IMR-90 (cell line): Measurements from ENCODE around the gene IFT81. TPM values are rescaled to one million over a fixed set of nuclear protein-coding genes. Genes with fewer than 3 reads are reported as not detected.

ENCODE experiments used
- ATAC-seq: fragments of 200-7000 bp; cut with Tn5 transposase; 2 replicates; pipeline ENCODE4 v1.9.1; 2020; ENCODE audit warnings: low read depth, mild to moderate bottlenecking, moderate library complexity
- BruUV-seq: library from RNA; stranded (reverse); fragments of 400-500 nt; replicated peaks from 2 replicates; lab custom pipeline; 2021; lab: Mats Ljungman, UMichigan
- CTCF ChIA-PET: fragments of 300-600 bp; formaldehyde crosslinking; extraction: SDS; loops from one replicate; lab custom pipeline; 2021; ENCODE audit warnings: antibody characterized with exemption; lab: Yijun Ruan, JAX
- POLR2A ChIA-PET: fragments of 300-600 bp; sonication (Branson Sonifier 250); formaldehyde crosslinking; loops from one replicate; lab custom pipeline; 2022; ENCODE audit warnings: antibody characterized with exemption; ENCODE audit not compliant: unreplicated experiment; lab: Charles Lee
- DNase-seq: peaks from one replicate; pipeline ENCODE4 v3.0.0; 2013
- H2AFZ ChIP-seq: replicated peaks from 2 replicates; pipeline ENCODE3; 2013; ENCODE audit warnings: low read length, mild to moderate bottlenecking; ENCODE audit not compliant: poor library complexity
- H2AK5ac ChIP-seq: 2 replicates; pipeline ENCODE4 v1.6.1; 2013; ENCODE audit warnings: low read depth, low read length, inconsistent platforms
- H2AK9ac ChIP-seq: replicated peaks from 2 replicates; pipeline ENCODE3; 2013; ENCODE audit warnings: mild to moderate bottlenecking, low read depth, low read length, moderate library complexity; ENCODE audit not compliant: poor library complexity
- H2BK120ac ChIP-seq: 2 replicates; pipeline ENCODE4 v1.6.1; 2013; ENCODE audit warnings: low read depth, low read length, inconsistent platforms
- H2BK15ac ChIP-seq: 3 replicates; pipeline ENCODE4 v1.6.1; 2013; ENCODE audit warnings: low read depth, low read length, inconsistent platforms
- H2BK20ac ChIP-seq: 2 replicates; pipeline ENCODE4 v1.6.1; 2013; ENCODE audit warnings: low read depth, mild to moderate bottlenecking, inconsistent platforms, low read length, moderate library complexity
- H2BK5ac ChIP-seq: 2 replicates; pipeline ENCODE4 v1.6.1; 2013; ENCODE audit warnings: mild to moderate bottlenecking, low read depth, low read length, inconsistent platforms; ENCODE audit not compliant: poor library complexity, severe bottlenecking
- H3K14ac ChIP-seq: replicated peaks from 2 replicates; pipeline ENCODE4 v1.6.1; 2013; ENCODE audit warnings: low read depth, low read length, inconsistent platforms
- H3K18ac ChIP-seq: 2 replicates; pipeline ENCODE4 v1.6.1; 2013; ENCODE audit warnings: low read depth, low read length, control low read depth
- H3K23ac ChIP-seq: 2 replicates; pipeline ENCODE4 v1.6.1; 2013; ENCODE audit warnings: low read depth, low read length, inconsistent platforms
- H3K27ac ChIP-seq: 2 replicates; pipeline ENCODE4 v1.5.1; 2013; ENCODE audit warnings: mild to moderate bottlenecking, control low read depth, low read length; ENCODE audit not compliant: insufficient read depth
- H3K27me3 ChIP-seq: 2 replicates; pipeline ENCODE4 v1.6.1; 2013; ENCODE audit warnings: low read length; ENCODE audit not compliant: control insufficient read depth, insufficient read depth
- H3K36me3 ChIP-seq: 2 replicates; pipeline ENCODE4 v1.6.1; 2013; ENCODE audit warnings: low read length, mixed read lengths; ENCODE audit not compliant: control insufficient read depth, insufficient read depth
- H3K4ac ChIP-seq: 2 replicates; pipeline ENCODE4 v1.6.1; 2013; ENCODE audit warnings: low read depth, low read length, inconsistent platforms
- H3K4me1 ChIP-seq: 2 replicates; pipeline ENCODE4 v1.6.1; 2013; ENCODE audit warnings: low read length, mixed read lengths; ENCODE audit not compliant: control insufficient read depth, insufficient read depth
- H3K4me2 ChIP-seq: 2 replicates; pipeline ENCODE4 v1.6.1; 2013; ENCODE audit warnings: low read depth, mild to moderate bottlenecking, control low read depth, low read length, moderate library complexity
- H3K4me3 ChIP-seq: 2 replicates; pipeline ENCODE4 v1.5.1; 2013; ENCODE audit warnings: low read depth, mild to moderate bottlenecking, control low read depth, low read length, moderate library complexity; ENCODE audit not compliant: insufficient read depth
- H3K56ac ChIP-seq: 2 replicates; pipeline ENCODE4 v1.6.1; 2013; ENCODE audit warnings: low read length, inconsistent platforms; ENCODE audit not compliant: insufficient read depth; ENCODE audit errors: extremely low read depth
- H3K79me1 ChIP-seq, 2 experiments: 2 replicates each; pipeline ENCODE4 v1.6.1; 2013; ENCODE audit warnings: low read length in 2 of 2, inconsistent platforms in 1 of 2, low read depth in 1 of 2
- H3K9ac ChIP-seq: 2 replicates; pipeline ENCODE4 v1.6.1; 2013; ENCODE audit warnings: low read depth, low read length, control low read depth
- H3K9me1 ChIP-seq: 2 replicates; pipeline ENCODE4 v1.6.1; 2013; ENCODE audit warnings: low read length, inconsistent platforms; ENCODE audit not compliant: insufficient read depth
- H3K9me3 ChIP-seq: 2 replicates; pipeline ENCODE4 v1.6.1; 2013; ENCODE audit warnings: low read length; ENCODE audit not compliant: control insufficient read depth, insufficient read depth
- H4K20me1 ChIP-seq: 2 replicates; pipeline ENCODE4 v1.6.1; 2013; ENCODE audit warnings: low read length, inconsistent platforms; ENCODE audit not compliant: insufficient read depth
- H4K5ac ChIP-seq: 2 replicates; pipeline ENCODE4 v1.6.1; 2013; ENCODE audit warnings: mild to moderate bottlenecking, low read depth, low read length, control low read depth
- H4K8ac ChIP-seq, 2 experiments: 2 replicates each; pipeline ENCODE4 v1.6.1; 2013; ENCODE audit warnings: low read depth in 2 of 2, low read length in 2 of 2, control low read depth in 1 of 2, inconsistent platforms in 1 of 2
- H4K91ac ChIP-seq: 2 replicates; pipeline ENCODE4 v1.6.1; 2013; ENCODE audit warnings: low read depth, low read length, inconsistent platforms; ENCODE audit not compliant: insufficient read depth
- BHLHE40 ChIP-seq: fragments of 150-350 bp; IDR thresholded peaks from 2 replicates; pipeline ENCODE4 v1.6.1; 2016; ENCODE audit warnings: mild to moderate bottlenecking, low read depth, low read length
- CEBPB ChIP-seq: IDR thresholded peaks from 2 replicates; pipeline ENCODE4 v1.6.1; 2012; ENCODE audit warnings: low read depth, low read length, improper control_type of control experiment
- CHD1 ChIP-seq: IDR thresholded peaks from 2 replicates; pipeline ENCODE4 v1.6.1; 2012; ENCODE audit warnings: low read depth, low read length, improper control_type of control experiment
- ELK1 ChIP-seq: fragments of 150-350 bp; IDR thresholded peaks from 2 replicates; pipeline ENCODE4 v1.6.1; 2016; ENCODE audit warnings: low read depth, mild to moderate bottlenecking, low read length, moderate library complexity, borderline replicate concordance
- FOS ChIP-seq: fragments of 150-350 bp; IDR thresholded peaks from 2 replicates; pipeline ENCODE4 v1.6.1; 2016; ENCODE audit warnings: low read depth, low read length
- MAFK ChIP-seq: IDR thresholded peaks from 2 replicates; pipeline ENCODE4 v1.6.1; 2012; ENCODE audit warnings: low read depth, low read length, improper control_type of control experiment
- MAZ ChIP-seq: IDR thresholded peaks from 2 replicates; pipeline ENCODE4 v1.6.1; 2012; ENCODE audit warnings: low read depth, mild to moderate bottlenecking, low read length, improper control_type of control experiment, moderate library complexity, borderline replicate concordance
- MXI1 ChIP-seq: IDR thresholded peaks from 2 replicates; pipeline ENCODE4 v1.6.1; 2012; ENCODE audit warnings: low read depth, mild to moderate bottlenecking, low read length, moderate library complexity, borderline replicate concordance
- NFE2L2 ChIP-seq: fragments of 150-350 bp; IDR thresholded peaks from 2 replicates; pipeline ENCODE4 v1.6.1; 2016; ENCODE audit warnings: low read depth, mild to moderate bottlenecking, low read length
- RAD21 ChIP-seq: IDR thresholded peaks from 2 replicates; pipeline ENCODE4 v1.6.1; 2012; ENCODE audit warnings: low read length, improper control_type of control experiment
- RCOR1 ChIP-seq: IDR thresholded peaks from 2 replicates; pipeline ENCODE4 v1.6.1; 2012; ENCODE audit warnings: mild to moderate bottlenecking, low read length, improper control_type of control experiment; ENCODE audit not compliant: insufficient replicate concordance
- RFX5 ChIP-seq: IDR thresholded peaks from 2 replicates; pipeline ENCODE4 v1.8.0; 2012; ENCODE audit warnings: low read depth, mild to moderate bottlenecking, low read length, moderate library complexity
- SMC3 ChIP-seq: fragments of 150-350 bp; IDR thresholded peaks from 2 replicates; pipeline ENCODE4 v1.6.1; 2016; ENCODE audit warnings: low read depth, mild to moderate bottlenecking, antibody characterized with exemption, low read length, moderate library complexity
- USF2 ChIP-seq: fragments of 150-350 bp; IDR thresholded peaks from 2 replicates; pipeline ENCODE4 v1.6.1; 2017; ENCODE audit warnings: mild to moderate bottlenecking, antibody characterized with exemption, low read length, low read depth
- dilution Hi-C: fragments of 300-500 bp; cut with HindIII; formaldehyde crosslinking; loops from one replicate; pipeline ENCODE4 v1.14.3; 2018; ENCODE audit warnings: low sequenced_read_pairs; ENCODE audit not compliant: unreplicated experiment
- in situ Hi-C: fragments of 300-500 bp; cut with MboI; formaldehyde crosslinking; loops from 3 replicates; pipeline ENCODE4 v1.14.3; 2019; ENCODE audit warnings: low sequenced_read_pairs, inconsistent platforms, mixed read lengths
- intact Hi-C: fragments of 100-400 bp; cut with micrococcal nuclease; formaldehyde crosslinking; loops from 2 replicates; pipeline ENCODE4 v1.10.0; 2022
- polyA plus RNA-seq, 3 experiments: library from polyadenylated mRNA; depleted of rRNA; stranded (reverse); fragments of >200 nt; gene quantifications; 2 replicates each; pipeline ENCODE4 v1.2.3, GENCODE V29; 2012; ENCODE audit warnings: low replicate concordance in 1 of 3
- total RNA-seq: library from RNA; depleted of rRNA; stranded (reverse); fragments of >200 nt; gene quantifications from 2 replicates; pipeline ENCODE4 v1.2.3, GENCODE V29; 2012

Gene IFT81
- total and polyA plus RNA-seq, 2 of the 4 experiments (the other 2 are of a cell fraction) = 6.1 to 8.1 TPM

- TF ChIP-seq RAD21 = no peak
Observed at GRCh38 chr12:110217996-110218674, 94.0 kb downstream of the IFT81 start (continued).

GRCh38 chr12:110222027-110222426, 97.9 kb downstream of the IFT81 start:
- Histone ChIP-seq H3K18ac (no peak overlapping the region), H3K4me3 (no peak overlapping the region), H3K36me3 (no peaks in the 10 kb centered on the region), H2BK5ac (no peak overlapping the region), H3K56ac (no peak overlapping the region), H3K27me3 (no peaks in the 10 kb centered on the region), H3K4me2 (no peak overlapping the region), H4K20me1 (0 out of 2 replicates have a peak, but pooled peaks cover 3% of the 10 kb centered on the region), H3K9me1 (peaks cover 5% of the 10 kb centered on the region), H3K23ac (no peak overlapping the region), H3K9ac (no peak overlapping the region), H3K4ac (no peak overlapping the region; the same call in 1 of the 2 replicates), H3K9me3 (no peaks in the 10 kb centered on the region), H2AK9ac (no peak overlapping the region), H4K8ac (no peak overlapping the region), H3K4me1 (peaks cover 7% of the 10 kb centered on the region; the same call in 1 of the 2 replicates), H4K91ac (no peak overlapping the region), H2BK15ac (no peak overlapping the region), H2AFZ (no peak overlapping the region), H2AK5ac (no peak overlapping the region), H3K79me1 (peaks cover 0 to 5% of the 10 kb centered on the region in 2 experiments; a peak in 1 of 4 replicates), H3K27ac (no peak overlapping the region), H2BK20ac (no peak overlapping the region), H3K14ac (no peak overlapping the region), H4K5ac (no peak overlapping the region), H2BK120ac (no peak overlapping the region)
- no TSS peak for BruUV-seq
- dilution Hi-C loops = no loop called here
- no peak for DNase-seq
- POLR2A ChIA-PET = no interaction called here
- intact Hi-C loops = loop anchor here (5.0 kb wide), 1 partner anchor 90 kb away; no protein-coding TSS in a partner anchor
- CTCF ChIA-PET = interaction anchor here (0.6 kb wide), 1 partner anchor 11 kb away, joined by 3 read pairs; no protein-coding TSS in a partner anchor
- in situ Hi-C loops = no loop called here
- ATAC-seq = no peak
- TF ChIP-seq ELK1 (no peak), MXI1 (no peak), MAFK (no peak), RCOR1 (no peak), RAD21 (no peak), USF2 (no peak), MAZ (no peak), SMC3 (no peak), FOS (no peak), CHD1 (no peak), CEBPB (no peak), NFE2L2 (no peak), RFX5 (no peak), BHLHE40 (no peak)
